T-helper 22 cell (primary cell): ENCODE data around the gene PDHA2.
"Not testable (repeated sequence)": the region's sequence is repeated elsewhere in the genome, so short reads cannot be mapped to it uniquely, and the experiment has no call there.

Experiments used
- DNase-seq: peaks from one replicate; pipeline ENCODE4 v3.0.0-alpha.2; 2020; ENCODE audit warnings: low read depth

PDHA2 gene

GRCh38 chr4:95839891-95840290 is at the start of gene PDHA2:
Gene PDHA2, plus strand, starts transcription at chr4:95840093. Its CDS starts 58 bp downstream, at chr4:95840151.
- no peak for DNase-seq

- no peak for DNase-seq
Observed at GRCh38 chr4:95798003-95798402, 41.9 kb upstream of the PDHA2 start.

GRCh38 chr4:95798727-95799126 is 41.2 kb upstream of the PDHA2 start:
- no peak for DNase-seq

- no peak for DNase-seq
Observed at GRCh38 chr4:95821867-95822266, 18.0 kb upstream of the PDHA2 start.

- DNase-seq, result no peak
Observed at GRCh38 chr4:95825546-95825945, 14.3 kb upstream of the PDHA2 start.

GRCh38 chr4:95830651-95831050 is 9.2 kb upstream of the PDHA2 start:
- DNase-seq, result no peak

- DNase-seq, result no peak
Observed at GRCh38 chr4:95831166-95831565, 8.7 kb upstream of the PDHA2 start.

- DNase-seq, result no peak
Observed at GRCh38 chr4:95833711-95834194, 6.1 kb upstream of the PDHA2 start.

- DNase-seq, result no peak
Observed at GRCh38 chr4:95835672-95836071, 4.2 kb upstream of the PDHA2 start.

- DNase-seq, result no peak
Observed at GRCh38 chr4:95838192-95838591, 1.7 kb upstream of the PDHA2 start.

GRCh38 chr4:95847908-95848460 is 8.1 kb downstream of the PDHA2 start:
- no peak for DNase-seq

- no peak for DNase-seq
Observed at GRCh38 chr4:95850161-95850560, 10.3 kb downstream of the PDHA2 start.

GRCh38 chr4:95857761-95858160 is 17.9 kb downstream of the PDHA2 start:
- no peak for DNase-seq

GRCh38 chr4:95867919-95868318 is 28.0 kb downstream of the PDHA2 start:
- no peak for DNase-seq

GRCh38 chr4:95869414-95869813 is 29.5 kb downstream of the PDHA2 start:
- DNase-seq, result not testable (repeated sequence)

- DNase-seq, result no peak
Observed at GRCh38 chr4:95869961-95870500, 30.1 kb downstream of the PDHA2 start.

GRCh38 chr4:95877636-95878035 is 37.7 kb downstream of the PDHA2 start:
- no peak for DNase-seq

GRCh38 chr4:95887551-95887950 is 47.7 kb downstream of the PDHA2 start:
- no peak for DNase-seq

- DNase-seq, result no peak
Observed at GRCh38 chr4:95889662-95890061, 49.8 kb downstream of the PDHA2 start.
